ENCODE data around the gene AP1S1. TPM values are rescaled to one million over a fixed set of nuclear protein-coding genes. Genes with fewer than 3 reads are reported as not detected.

The AP1S1 gene
- total and polyA plus RNA-seq, 2 of the 13 experiments (the other 11 are each of a cell fraction or from before 2014, with no cell fraction given), result 57.5 to 68.1 TPM

GRCh38 chr7:101169838-101170551 is 15.7 kb downstream of the AP1S1 start (continued):
- TF ChIP-seq ZFP62 (CRISPR knock-in tag; IDR thresholded peaks at IDR 0.05) (no peak), MIER2 (CRISPR knock-in tag; IDR thresholded peaks at IDR 0.05) (0 out of 2 replicates have a peak, but pooled peaks have one; percentile 44), PHF8 (CRISPR knock-in tag; IDR thresholded peaks at IDR 0.05) (no peak), ZNF30 (CRISPR knock-in tag; IDR thresholded peaks at IDR 0.05) (no peak), HBP1 (CRISPR knock-in tag; IDR thresholded peaks at IDR 0.05; ENCODE audit: low read depth) (no peak), MBD4 (IDR thresholded peaks at IDR 0.05; ENCODE audit: borderline replicate concordance, low read length) (no peak), GATA4 (IDR thresholded peaks at IDR 0.05; ENCODE audit: borderline replicate concordance, low read depth) (no peak), ZNF431 (CRISPR knock-in tag; IDR thresholded peaks at IDR 0.05; ENCODE audit: borderline replicate concordance, low read depth) (no peak), ATF7 (IDR thresholded peaks at IDR 0.05) (no peak), ATF7 (CRISPR knock-in tag; IDR thresholded peaks at IDR 0.05) (no peak), REL (CRISPR knock-in tag; conservative IDR thresholded peaks at IDR 0.05) (no peak), ZKSCAN5 (CRISPR knock-in tag; IDR thresholded peaks at IDR 0.05) (no peak), SMAD9 (CRISPR knock-in tag; IDR thresholded peaks at IDR 0.05) (no peak)

Measured in HepG2 (cell line).